NCI-H128 (cell line): ENCODE measurements around the gene PPP1R12B.
"Not testable (repeated sequence)": the region's sequence is repeated elsewhere in the genome, so short reads cannot be mapped to it uniquely, and the experiment has no call there.

Experiments used
- DNase-seq: peaks from one replicate; lab custom pipeline; 2025; ENCODE audit not compliant: unreplicated experiment; lab: John Stamatoyannopoulos, UW

PPP1R12B gene

GRCh38 chr1:202397256-202397655 lies 48.8 kb downstream of the PPP1R12B start:
- no peak for DNase-seq

GRCh38 chr1:202398439-202398838 lies 49.9 kb downstream of the PPP1R12B start:
- not testable (repeated sequence) for DNase-seq

GRCh38 chr1:202401771-202402170 lies 53.3 kb downstream of the PPP1R12B start:
- not testable (repeated sequence) for DNase-seq

GRCh38 chr1:202403381-202403780 lies 54.9 kb downstream of the PPP1R12B start:
- not testable (repeated sequence) for DNase-seq

- no peak for DNase-seq
These were observed 57.4 kb downstream of the PPP1R12B start for GRCh38 chr1:202405928-202406327.

- not testable (repeated sequence) for DNase-seq
These were observed 58.4 kb downstream of the PPP1R12B start for GRCh38 chr1:202406896-202407295.

GRCh38 chr1:202407378-202407777 lies 58.9 kb downstream of the PPP1R12B start:
- DNase-seq: not testable (repeated sequence)

- DNase-seq: not testable (repeated sequence)
These were observed 61.8 kb downstream of the PPP1R12B start for GRCh38 chr1:202410251-202410650.

- DNase-seq: not testable (repeated sequence)
These were observed 62.4 kb downstream of the PPP1R12B start for GRCh38 chr1:202410854-202411357.

- no peak for DNase-seq
These were observed 62.9 kb downstream of the PPP1R12B start for GRCh38 chr1:202411422-202411821.

- not testable (repeated sequence) for DNase-seq
These were observed 63.9 kb downstream of the PPP1R12B start for GRCh38 chr1:202412421-202412820.

GRCh38 chr1:202416641-202417040 lies 68.1 kb downstream of the PPP1R12B start:
- DNase-seq: no peak

GRCh38 chr1:202417141-202417540 lies 68.6 kb downstream of the PPP1R12B start:
- DNase-seq: not testable (repeated sequence)

- DNase-seq: not testable (repeated sequence)
These were observed 69.3 kb downstream of the PPP1R12B start for GRCh38 chr1:202417762-202418201.

- DNase-seq: not testable (repeated sequence)
These were observed 71.2 kb downstream of the PPP1R12B start for GRCh38 chr1:202419731-202420130.

- DNase-seq: not testable (repeated sequence)
These were observed 72.1 kb downstream of the PPP1R12B start for GRCh38 chr1:202420422-202421094.

GRCh38 chr1:202422709-202423108 lies 74.2 kb downstream of the PPP1R12B start:
- DNase-seq: not testable (repeated sequence)

- DNase-seq: not testable (repeated sequence)
These were observed 75.8 kb downstream of the PPP1R12B start for GRCh38 chr1:202424260-202424659.

- not testable (repeated sequence) for DNase-seq
These were observed 81.6 kb downstream of the PPP1R12B start for GRCh38 chr1:202430111-202430510.

- DNase-seq: not testable (repeated sequence)
These were observed 83.8 kb downstream of the PPP1R12B start for GRCh38 chr1:202432338-202432737.

- no peak for DNase-seq
These were observed 84.9 kb downstream of the PPP1R12B start for GRCh38 chr1:202433155-202434043.

GRCh38 chr1:202434059-202434458 lies 85.6 kb downstream of the PPP1R12B start:
- no peak for DNase-seq
